Measurements from ENCODE around the gene SPPL2B.

Gene SPPL2B

DNA sequence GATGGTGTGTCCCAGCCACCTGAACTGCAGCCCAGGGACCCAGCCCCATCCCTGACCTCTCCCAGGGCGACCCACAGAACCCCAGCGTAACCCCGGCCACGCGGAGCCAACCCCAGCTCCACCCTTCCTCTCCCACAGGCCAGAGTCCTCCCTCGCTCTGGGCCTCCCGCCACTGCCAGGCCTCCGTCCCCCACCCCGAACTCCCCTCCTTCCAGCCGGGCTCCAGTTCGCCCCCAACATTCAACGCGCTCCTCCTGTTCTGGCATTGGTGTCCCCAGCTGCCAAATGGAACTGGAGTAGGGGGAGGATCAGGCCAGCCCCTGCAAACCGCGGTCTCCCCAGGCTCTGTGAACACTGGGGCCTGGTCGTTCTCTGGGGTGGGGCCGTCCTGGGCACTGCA lies 28.0 kb upstream of the SPPL2B start:
- POLR2A ChIA-PET: no interaction called here
- H3K4me3 ChIP-seq (ENCODE audit: low read depth, low read length): no peak overlapping the region
- no peak for TF ChIP-seq CTCF (IDR thresholded peaks at IDR 0.05; ENCODE audit: insufficient read depth, low read length, missing control alignments)
- CTCF ChIA-PET: no interaction called here
- DNase-seq (ENCODE audit: low read depth, low spot score): no peak

DNA sequence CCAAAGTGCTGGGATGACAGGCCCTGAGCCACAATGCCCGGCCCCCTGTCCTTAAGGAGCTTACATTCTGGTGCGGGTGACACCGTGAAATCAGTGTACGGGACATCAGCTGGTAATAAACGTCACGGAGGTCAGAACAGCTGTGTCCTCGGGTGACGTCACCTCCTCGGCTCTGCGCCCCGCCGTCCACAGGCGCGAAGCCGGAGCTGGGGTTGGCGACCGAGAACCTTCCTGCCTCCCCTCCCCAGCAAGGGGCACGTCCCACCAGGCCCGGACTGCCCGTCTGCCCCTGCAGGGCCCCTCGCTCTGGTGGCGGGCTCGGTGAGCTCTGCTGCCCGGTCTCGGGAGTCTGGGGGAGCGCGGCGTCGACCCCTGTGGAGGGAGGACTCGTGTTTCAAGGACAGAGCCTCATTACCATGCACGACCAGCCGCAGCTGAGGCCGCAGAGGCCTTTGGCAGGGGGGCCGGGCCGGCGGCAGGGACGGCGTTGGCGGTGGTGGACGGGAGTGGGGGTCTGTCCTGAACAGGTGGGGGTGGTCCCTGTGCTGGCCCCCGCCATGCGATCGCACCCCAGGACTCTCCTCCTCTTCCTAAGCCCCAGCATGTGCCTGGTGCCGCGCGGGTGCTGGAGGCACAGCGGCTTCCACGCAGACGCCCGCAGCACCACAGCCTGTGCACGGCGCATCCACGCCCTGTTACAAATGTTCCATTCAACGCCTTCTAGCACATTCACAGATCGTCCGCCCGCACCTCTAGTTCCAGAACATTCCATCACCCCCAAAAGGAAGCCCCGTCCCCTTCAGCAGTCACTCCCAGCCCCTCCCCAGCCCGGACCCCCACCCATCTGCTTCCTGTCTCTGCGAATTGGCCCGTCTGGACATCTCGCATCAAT lies 25.9 kb upstream of the SPPL2B start:
- no peak for DNase-seq (ENCODE audit: low read depth, low spot score)
- CTCF ChIA-PET: interaction anchor here (0.9 to 1.7 kb wide), 5 partner anchors 11 to 147 kb away, joined by 3 to 5 read pairs (median 4); no protein-coding TSS in a partner anchor
- H3K4me3 ChIP-seq (ENCODE audit: low read depth, low read length): no peak overlapping the region
- POLR2A ChIA-PET: no interaction called here
- no peak for TF ChIP-seq CTCF (IDR thresholded peaks at IDR 0.05; ENCODE audit: insufficient read depth, low read length, missing control alignments)

GRCh38 chr19:2303211-2303798 lies 25.2 kb upstream of the SPPL2B start:
- no peak overlapping the region for H3K4me3 ChIP-seq (ENCODE audit: low read depth, low read length)
- no peak for TF ChIP-seq CTCF (IDR thresholded peaks at IDR 0.05; ENCODE audit: insufficient read depth, low read length, missing control alignments)
- ChIA-PET CTCF (interaction anchor here (1.1 to 1.7 kb wide), 3 partner anchors 12 to 147 kb away, joined by 4 to 5 read pairs (median 4); no protein-coding TSS in a partner anchor), POLR2A (no interaction called here)
- DNase-seq (ENCODE audit: low read depth, low spot score): no peak

DNA sequence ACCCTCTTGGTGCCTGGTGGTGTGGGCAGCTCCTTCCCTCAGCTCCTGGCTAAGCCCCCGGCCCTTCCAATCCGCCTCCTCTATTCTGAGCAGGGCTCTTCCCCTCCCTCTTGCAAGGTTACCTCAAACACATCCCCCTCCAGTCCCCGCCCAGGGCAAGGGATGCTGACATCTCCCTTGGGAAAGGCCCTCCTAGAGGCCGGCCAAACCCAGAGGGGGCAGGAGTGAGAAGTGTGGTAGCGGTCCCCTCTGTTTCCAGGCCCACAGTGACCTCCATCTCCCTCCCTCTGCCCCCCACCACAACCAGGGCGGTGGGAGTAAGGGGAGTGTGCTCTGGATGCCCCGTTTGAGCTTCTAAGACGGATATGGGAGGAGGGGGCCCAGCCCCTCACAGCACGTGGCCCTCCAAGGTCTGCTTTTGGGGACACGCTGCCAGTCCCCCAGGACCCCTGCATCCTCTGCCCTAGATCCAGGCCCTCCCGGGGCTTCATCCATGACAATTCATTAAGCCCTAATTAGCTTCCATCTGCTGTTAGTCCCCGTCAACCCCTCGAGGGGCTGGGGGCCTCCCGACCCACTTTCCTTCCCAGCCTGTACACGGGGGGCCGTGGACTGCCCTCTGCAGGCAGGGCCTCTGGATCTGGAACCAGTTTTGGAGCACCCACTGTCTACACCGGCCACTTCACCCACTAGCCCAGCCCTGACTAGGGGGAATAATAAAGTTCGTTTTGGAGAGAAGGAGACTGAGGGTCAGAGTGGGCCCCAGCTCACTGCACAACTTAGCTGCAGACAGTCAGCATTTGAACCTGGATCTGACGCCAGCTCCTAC lies 22.8 kb upstream of the SPPL2B start:
- no peak for DNase-seq (ENCODE audit: low read depth, low spot score)
- CTCF ChIA-PET: interaction anchor here (1.0 to 2.9 kb wide), 2 partner anchors 10 to 11 kb away, joined by 3 to 16 read pairs; no protein-coding TSS in a partner anchor
- no peak for TF ChIP-seq CTCF (IDR thresholded peaks at IDR 0.05; ENCODE audit: insufficient read depth, low read length, missing control alignments)
- no peak overlapping the region for H3K4me3 ChIP-seq (ENCODE audit: low read depth, low read length)
- POLR2A ChIA-PET: no interaction called here

- ChIA-PET POLR2A (no interaction called here), CTCF (interaction anchor here (1.0 to 2.9 kb wide), 3 partner anchors 9 to 12 kb away, joined by 3 to 16 read pairs (median 4); no protein-coding TSS in a partner anchor)
- no peak overlapping the region for H3K4me3 ChIP-seq (ENCODE audit: low read depth, low read length)
- no peak for TF ChIP-seq CTCF (IDR thresholded peaks at IDR 0.05; ENCODE audit: insufficient read depth, low read length, missing control alignments)
- no peak for DNase-seq (ENCODE audit: low read depth, low spot score)
These were observed 22.1 kb upstream of the SPPL2B start for GRCh38 chr19:2306281-2306806.
